EH (cell line): ENCODE data around the gene MAP1S.
A peak's percentile ranks its signal among the peaks of the same experiment; 100 is the strongest.
"Not testable (repeated sequence)": the region's sequence is repeated elsewhere in the genome, so short reads cannot be mapped to it uniquely, and the experiment has no call there.

Experiments used
- DNase-seq: peaks from one replicate; pipeline ENCODE4 v3.0.0-alpha.2; 2015; ENCODE audit warnings: low read depth

MAP1S gene

DNA sequence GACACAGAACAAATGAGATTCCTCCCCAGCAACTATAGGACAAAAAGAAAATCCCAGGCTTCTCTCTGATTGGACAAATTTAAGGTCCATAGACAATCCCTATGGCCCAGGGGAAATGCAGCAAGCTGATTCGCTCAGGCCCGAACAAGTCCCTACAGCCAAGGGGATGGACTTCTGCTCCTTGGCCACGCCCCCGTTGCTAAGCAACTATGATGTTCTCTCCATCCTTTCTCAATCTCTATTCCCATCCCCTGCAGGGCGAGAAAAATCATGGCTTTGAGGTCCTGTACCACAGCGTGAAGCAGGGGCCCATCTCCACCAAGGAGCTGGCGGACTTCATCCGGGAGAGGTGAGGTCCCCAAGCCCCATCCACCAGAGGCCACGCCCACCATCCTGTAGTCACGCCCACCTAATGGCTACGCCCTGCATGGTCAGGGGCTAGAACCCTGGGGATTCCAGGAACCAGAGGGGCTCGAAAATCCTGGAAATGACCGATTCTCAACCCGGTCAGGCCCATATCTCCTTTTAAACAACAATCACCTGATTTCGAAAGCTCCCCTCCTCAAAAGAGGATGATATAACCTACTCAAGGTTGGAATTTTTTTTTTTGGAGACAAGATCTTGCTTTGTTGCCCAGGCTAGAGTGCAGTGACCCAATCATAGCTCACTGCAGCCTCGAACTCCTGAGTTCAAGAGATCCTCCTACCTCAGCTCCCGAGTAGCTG, 43.4 kb downstream of the MAP1S start:
- peak; percentile 83 for DNase-seq

DNA sequence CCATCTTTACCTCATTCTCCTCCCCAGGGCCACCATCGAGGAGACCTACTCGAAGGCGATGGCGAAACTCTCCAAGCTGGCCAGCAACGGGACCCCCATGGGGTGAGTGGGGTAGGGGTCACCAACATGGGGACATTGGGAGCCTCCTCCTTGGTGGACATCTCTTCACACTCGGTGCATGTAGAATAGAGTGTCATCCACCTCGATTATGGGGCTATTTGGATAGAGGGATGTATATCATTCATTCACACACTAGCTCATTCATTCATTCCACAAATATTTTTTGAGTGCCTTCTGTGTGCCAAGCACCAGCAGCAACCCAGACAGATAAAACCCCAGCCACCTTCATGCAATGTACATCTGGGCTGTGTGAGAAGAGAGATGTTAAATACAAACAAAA, 45.1 kb downstream of the MAP1S start:
- no peak for DNase-seq

DNA sequence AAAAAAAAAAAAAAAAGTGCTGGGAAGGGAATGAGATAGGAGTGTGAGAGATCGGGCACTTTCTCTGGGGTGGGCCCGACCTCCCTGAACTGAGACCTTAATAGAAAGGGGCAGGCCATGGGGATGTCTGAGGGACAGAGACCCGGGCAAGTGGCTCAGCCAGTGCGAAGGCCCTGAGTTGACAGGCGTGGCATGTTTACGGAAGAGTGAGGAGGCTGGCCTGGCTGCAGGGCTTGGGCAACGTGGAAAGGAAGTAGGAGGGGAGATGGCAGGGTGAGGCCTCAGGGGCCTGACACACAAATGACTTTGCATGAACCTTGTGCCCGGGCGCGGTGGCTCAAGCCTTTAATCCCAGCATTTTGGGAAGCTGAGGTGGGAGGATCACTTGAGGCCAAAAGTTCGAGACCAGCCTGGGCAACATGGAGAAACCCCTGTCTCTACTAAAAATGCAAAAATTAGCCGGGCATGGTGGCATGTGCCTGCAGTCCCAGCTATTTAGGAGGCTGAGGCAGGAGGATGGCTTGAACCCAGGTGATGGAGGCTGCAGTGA, 45.9 kb downstream of the MAP1S start:
- DNase-seq: no peak

DNA sequence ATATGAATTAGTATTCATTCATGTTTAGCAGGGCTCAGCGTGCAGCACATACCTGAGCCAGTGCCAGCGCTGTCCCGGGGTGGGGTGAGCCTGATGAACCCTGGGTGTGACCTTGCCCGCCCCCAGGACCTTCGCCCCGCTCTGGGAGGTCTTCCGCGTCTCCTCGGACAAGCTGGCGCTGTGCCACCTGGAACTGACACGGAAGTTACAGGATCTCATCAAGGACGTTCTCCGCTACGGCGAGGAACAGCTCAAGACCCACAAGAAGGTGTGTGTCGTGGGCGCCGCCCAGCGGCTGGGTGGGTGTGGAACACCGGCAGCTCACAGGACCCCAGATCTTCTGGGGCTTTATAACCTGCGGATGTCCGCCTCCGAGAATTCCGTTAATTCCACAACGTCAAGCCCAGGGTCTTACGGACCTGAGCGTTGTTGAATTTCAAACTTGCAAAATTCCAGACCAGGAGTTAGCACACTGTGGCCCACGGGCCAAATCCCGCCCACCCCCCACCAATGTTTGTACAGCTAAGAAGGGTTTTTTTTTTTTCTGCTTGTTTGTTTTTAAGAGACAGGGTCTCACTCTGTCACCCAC, 47.4 kb downstream of the MAP1S start:
- peak; percentile 82 for DNase-seq

DNA sequence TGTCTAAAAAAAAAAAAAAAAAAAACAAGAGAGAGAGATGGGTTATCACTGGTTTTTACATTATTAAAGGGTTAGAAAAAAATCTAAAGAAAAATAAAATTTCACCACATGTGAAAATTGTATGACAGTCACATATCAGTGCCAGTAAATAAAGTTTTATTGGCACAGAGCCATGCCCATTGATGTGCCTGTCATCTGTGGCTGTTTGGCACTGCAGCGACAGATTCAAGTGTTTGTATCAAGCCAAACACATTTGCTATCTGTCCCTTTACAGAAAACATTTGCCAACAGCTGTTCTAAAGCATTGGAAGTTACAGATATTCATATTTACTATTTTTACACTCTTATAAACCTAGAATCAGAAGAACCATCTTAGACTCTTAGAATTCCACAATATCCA, 48.3 kb downstream of the MAP1S start:
- DNase-seq: no peak

DNA sequence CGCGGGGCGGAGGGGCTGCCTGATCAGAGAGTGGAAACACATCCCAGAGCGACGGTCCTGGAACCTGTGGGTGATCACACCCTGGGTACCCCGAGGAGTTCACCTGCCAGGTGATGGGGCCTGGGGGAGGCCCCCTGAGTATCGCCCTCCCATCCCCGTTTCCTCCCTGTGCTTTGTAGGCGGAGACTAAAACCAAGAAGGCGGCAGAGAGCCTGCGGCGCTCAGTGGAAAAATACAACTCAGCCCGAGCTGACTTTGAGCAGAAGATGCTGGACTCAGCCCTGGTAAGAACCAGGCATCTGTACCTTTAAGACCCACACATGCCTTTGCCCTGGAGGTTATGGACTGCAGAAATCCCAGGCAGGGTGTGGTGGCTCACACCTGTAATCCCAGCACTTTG, 51.3 kb downstream of the MAP1S start:
- DNase-seq: no peak

DNA sequence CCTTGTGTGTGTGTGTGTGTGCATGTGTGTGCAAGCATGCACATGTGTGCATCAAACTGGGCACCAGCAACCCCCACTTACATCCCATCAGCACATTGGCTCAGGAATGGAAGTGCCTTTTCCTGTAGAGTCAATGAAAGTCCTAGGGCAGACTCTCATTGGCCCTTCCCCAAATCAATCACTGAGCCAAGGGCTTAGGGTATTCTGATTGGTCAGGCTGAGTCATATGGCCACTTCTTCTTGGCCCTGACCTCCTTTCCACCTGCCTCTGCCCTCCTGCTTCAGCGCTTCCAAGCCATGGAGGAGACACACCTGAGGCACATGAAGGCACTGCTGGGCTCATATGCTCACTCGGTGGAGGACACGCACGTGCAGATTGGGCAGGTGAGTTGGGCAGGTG, 52.9 kb downstream of the MAP1S start:
- no peak for DNase-seq

DNA sequence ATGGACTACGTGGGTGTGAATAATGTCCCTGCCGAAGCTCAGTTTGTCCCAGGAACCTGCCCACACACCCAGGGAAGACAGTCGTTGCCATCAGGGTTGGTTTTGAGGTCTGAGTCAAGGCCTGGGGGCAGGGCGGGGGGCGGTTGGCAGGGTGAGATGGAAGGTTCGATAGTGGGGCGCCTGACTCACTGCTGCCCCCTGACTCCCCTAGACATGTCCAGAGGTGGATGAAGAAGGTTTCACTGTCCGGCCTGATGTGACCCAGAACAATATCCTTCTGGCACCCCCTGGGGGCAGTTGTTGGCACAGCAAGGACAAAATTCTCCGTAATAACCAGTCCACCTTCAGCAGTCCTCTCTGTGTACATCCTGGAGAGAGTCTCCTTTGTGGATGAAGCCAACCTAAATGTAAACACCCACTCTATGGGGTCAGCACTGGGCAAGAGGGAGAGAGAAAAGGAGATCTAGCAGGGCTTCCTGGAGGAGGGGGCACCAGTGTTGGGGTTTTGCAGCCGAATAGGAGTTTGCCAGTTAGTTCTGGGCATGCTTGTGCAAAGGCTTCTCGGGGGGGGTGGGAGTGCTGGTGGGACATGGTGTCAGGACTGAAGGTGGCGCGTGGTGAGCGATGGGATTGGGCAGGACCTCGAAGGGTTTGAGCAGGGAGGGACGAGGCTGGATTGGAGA, 56.1 kb downstream of the MAP1S start:
- peak; percentile 54 for DNase-seq

DNA sequence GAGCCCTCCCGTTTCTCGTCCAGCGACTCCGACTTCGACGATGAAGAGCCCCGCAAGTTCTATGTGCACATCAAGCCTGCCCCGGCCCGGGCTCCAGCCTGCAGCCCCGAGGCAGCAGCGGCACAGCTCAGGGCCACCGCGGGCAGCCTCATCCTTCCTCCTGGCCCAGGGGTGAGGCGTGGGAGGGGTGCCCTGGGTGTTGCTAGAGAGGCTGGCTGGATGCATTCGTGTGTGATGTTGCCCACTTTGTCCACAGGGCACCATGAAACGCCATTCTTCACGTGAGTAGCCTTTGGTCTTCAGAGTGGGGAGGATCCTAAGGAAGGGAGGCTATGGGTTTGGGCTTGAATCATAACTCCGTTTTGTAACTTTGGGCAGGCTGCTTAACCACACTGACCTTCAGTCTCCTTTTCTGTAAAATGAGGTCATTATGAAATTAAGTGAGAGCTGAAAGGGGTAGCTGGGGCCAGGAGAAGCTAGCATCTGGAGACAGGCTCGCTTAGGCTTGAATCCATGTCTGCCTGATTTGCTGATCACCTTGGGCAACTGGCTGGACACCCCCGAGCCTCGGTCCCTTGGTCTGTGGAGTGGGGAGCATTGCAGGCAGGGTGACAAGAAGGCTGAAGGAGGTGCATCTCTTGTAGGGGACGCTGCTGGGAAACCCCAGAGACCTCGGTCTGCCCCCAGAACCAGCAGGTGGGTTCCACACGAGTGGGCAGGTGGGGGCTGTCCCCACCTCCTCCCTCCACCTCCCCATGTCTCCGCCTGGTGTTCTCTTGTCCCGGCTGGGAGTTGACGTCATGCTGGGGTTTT, 56.9 kb downstream of the MAP1S start:
- no peak for DNase-seq

DNA sequence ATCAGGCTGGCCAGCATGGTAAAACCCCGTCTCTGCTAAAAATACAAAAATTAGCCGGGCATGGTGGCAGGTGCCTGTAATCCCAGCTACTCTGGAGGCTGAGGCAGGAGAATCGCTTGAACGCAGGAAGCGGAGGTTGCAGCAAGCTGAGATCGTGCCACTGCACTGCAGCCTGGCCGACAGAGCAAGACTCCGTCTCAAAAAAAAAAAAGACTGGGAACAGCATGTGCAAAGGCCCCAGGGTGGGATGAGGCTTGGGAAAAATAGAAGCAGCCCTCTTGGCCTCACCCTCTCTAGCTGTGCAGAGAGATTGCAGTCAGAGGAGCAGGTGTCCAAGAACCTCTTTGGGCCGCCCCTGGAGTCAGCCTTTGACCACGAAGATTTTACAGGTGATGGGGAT, 58.6 kb downstream of the MAP1S start:
- not testable (repeated sequence) for DNase-seq

DNA sequence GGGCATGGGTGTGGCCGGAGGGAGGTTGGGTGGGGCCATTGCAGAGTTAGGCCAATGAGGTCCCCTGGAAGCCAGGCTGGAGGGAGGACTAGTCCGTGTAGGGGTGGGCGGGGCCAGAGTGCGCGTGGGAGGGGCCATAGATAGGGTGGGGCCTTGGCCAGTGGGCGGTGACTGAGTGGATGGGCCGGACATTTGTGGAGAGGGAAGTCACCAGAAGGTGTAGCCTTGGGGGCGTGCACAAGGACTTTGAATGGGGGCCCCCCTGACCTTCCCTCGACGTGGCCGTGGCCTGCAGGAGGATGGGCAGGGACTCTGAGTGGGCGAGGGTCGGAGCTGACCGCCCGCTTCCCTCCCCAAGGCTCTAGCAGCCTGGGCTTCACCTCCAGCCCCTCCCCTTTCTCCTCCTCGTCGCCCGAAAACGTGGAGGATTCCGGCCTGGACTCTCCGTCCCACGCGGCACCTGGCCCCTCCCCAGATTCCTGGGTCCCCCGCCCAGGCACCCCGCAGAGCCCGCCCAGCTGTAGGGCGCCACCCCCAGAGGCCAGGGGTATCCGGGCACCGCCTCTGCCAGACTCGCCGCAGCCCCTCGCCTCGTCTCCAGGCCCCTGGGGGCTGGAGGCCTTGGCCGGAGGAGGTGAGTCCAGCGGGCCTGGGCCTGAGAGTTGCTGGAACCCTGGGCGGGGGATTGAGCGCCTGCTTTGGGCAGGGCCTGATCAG, 59.1 kb downstream of the MAP1S start:
- peak; percentile 78 for DNase-seq

DNA sequence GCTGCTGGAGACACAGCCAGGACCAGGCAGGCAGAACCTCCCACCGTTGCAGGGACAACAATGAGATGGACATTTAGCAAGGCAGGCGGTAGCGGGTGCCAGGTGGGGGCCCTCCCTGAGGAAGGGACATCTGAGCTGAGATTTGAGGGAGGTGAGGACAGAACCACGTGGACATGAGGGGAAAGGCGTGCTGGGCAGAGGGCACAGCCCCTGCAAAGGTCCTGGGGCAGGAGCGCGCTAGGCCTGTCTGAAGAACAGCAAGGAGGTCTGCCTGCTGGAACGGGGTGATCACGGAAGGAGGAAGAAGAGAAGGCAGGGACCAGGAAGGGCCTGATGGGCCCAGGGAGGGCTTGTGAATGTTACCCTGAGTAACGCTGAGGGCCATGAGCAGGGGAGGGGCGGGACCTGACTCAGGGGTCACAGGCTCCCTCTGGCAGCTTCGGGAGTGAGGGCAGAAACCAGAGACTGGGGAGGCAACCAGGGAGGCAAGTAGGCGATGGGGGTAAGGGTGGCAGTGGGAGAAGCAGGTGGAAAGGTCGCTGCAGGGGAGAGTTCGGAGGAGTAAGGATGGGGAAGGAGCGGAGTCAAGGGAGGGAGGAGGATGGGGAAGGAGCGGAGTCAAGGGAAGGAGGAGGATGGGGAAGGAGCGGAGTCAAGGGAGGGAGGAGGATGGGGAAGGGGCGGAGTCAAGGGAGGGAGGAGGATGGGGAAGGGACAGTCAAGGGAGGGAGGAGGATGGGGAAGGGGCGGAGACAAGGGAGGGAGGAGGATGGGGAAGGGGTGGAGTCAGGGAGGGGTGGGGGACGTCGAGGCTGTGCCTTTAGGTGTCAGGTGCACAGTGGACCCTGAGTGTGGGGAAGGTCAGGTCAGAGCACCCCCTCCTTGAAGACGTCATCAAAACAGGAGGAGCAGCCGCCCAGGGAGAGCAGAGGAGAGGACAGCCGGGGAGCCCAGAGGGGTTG, 60.0 kb downstream of the MAP1S start:
- peak; percentile 86 for DNase-seq

DNA sequence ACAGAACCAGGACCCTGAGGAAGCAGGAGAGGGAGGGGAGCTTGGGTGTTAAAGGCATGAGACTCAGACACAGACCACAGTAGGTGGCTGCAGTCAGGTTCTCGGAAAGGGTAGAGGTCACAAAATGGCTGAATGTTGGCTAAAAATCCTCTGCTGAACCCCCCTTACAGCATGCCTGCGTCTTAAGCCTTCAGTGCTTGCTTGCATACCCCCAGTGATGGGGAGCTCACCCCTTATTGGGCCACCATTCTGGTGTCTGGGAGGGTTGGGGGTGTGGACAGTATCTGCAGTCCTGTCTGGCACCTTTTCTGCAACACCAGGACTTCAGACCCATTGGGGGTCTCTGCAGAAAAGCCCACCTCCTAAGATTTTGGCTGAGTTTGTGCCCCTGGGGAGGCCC, 61.5 kb downstream of the MAP1S start:
- DNase-seq: no peak

DNA sequence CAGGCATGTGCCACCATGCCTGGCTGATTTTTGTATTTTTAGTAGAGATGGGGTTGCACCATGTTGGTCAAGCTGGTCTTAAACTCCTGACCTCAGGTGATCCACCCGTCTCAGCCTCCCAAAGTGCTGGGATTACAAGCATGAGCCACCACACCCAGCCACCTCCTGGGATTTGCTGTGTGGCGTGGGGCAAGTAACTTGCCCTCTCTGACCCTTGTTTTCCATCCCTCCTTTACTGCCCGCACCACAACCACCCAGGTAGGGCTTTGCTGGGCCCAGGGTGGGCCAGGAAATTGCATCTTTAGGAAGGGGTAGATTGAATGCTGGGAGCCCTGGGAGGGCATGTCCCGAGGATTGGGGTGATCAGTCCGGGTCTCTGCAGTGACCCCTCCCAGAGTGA, 64.4 kb downstream of the MAP1S start:
- not testable (repeated sequence) for DNase-seq
